Loucy (cell line): ENCODE data around the gene DUSP7.

ENCODE experiments used
- H2AFZ ChIP-seq: fragments of 200-600 bp; sonication (generic); 2 replicates; pipeline ENCODE4 v1.6.0; 2016; ENCODE audit warnings: antibody characterized with exemption, mild to moderate bottlenecking, low read length, moderate library complexity
- H3F3A ChIP-seq: fragments of 200-600 bp; 2 replicates; pipeline ENCODE4 v1.6.0; 2016; ENCODE audit warnings: antibody characterized with exemption, low read depth, mild to moderate bottlenecking
- H3K27me3 ChIP-seq: fragments of 200-600 bp; sonication (generic); 2 replicates; pipeline ENCODE4 v1.6.1; 2014; ENCODE audit warnings: low read length, mild to moderate bottlenecking; ENCODE audit not compliant: insufficient read depth, poor library complexity, severe bottlenecking
- H3K36me3 ChIP-seq: fragments of 200-600 bp; sonication (generic); 2 replicates; pipeline ENCODE4 v1.6.1; 2016; ENCODE audit warnings: low read length; ENCODE audit not compliant: insufficient read depth
- H3K4me1 ChIP-seq: fragments of 200-600 bp; sonication (generic); 2 replicates; pipeline ENCODE4 v1.5.1; 2014; ENCODE audit warnings: low read length, mild to moderate bottlenecking; ENCODE audit not compliant: insufficient read depth, poor library complexity, severe bottlenecking
- H3K4me2 ChIP-seq: fragments of 200-600 bp; sonication (generic); 2 replicates; pipeline ENCODE4 v1.6.0; 2014; ENCODE audit warnings: antibody characterized with exemption, low read length, low read depth, mild to moderate bottlenecking; ENCODE audit not compliant: poor library complexity, severe bottlenecking
- H3K4me3 ChIP-seq: fragments of 200-600 bp; sonication (generic); 2 replicates; pipeline ENCODE4 v1.5.1; 2014; ENCODE audit warnings: low read length, mild to moderate bottlenecking, mixed read lengths; ENCODE audit not compliant: poor library complexity, severe bottlenecking
- H3K79me2 ChIP-seq: fragments of 200-600 bp; sonication (generic); 2 replicates; pipeline ENCODE4 v1.6.1; 2014; ENCODE audit warnings: low read length; ENCODE audit not compliant: insufficient read depth
- H3K9ac ChIP-seq: fragments of 200-600 bp; sonication (generic); 2 replicates; pipeline ENCODE4 v1.6.0; 2014; ENCODE audit warnings: mild to moderate bottlenecking, low read depth, low read length, moderate library complexity; ENCODE audit not compliant: poor library complexity, severe bottlenecking
- H3K9me2 ChIP-seq: fragments of 200-600 bp; sonication (generic); replicated peaks from 2 replicates; pipeline ENCODE4 v1.6.1; 2016; ENCODE audit warnings: low read depth, low read length, mixed read lengths
- H3K9me3 ChIP-seq: fragments of 200-600 bp; sonication (generic); 2 replicates; pipeline ENCODE4 v1.6.1; 2014; ENCODE audit warnings: mild to moderate bottlenecking, antibody characterized with exemption, low read length, low read depth; ENCODE audit not compliant: insufficient read depth
- H4K20me1 ChIP-seq: fragments of 200-600 bp; sonication (generic); 2 replicates; pipeline ENCODE4 v1.6.0; 2014; ENCODE audit warnings: antibody characterized with exemption, low read length, mild to moderate bottlenecking; ENCODE audit not compliant: insufficient read depth, poor library complexity, severe bottlenecking
- EZH2phosphoT487 ChIP-seq: fragments of 200-600 bp; IDR thresholded peaks from 2 replicates; pipeline ENCODE4 v1.6.1; 2018; ENCODE audit warnings: antibody characterized with exemption, mild to moderate bottlenecking, moderate library complexity, borderline replicate concordance
- TF ChIP-seq, protein P1 (sequence below): fragments of 200-600 bp; sonication (generic); conservative IDR thresholded peaks from 2 replicates; pipeline ENCODE4 v1.5.1; 2014; ENCODE audit warnings: mild to moderate bottlenecking, antibody characterized with exemption, low read length

DUSP7 gene

DNA sequence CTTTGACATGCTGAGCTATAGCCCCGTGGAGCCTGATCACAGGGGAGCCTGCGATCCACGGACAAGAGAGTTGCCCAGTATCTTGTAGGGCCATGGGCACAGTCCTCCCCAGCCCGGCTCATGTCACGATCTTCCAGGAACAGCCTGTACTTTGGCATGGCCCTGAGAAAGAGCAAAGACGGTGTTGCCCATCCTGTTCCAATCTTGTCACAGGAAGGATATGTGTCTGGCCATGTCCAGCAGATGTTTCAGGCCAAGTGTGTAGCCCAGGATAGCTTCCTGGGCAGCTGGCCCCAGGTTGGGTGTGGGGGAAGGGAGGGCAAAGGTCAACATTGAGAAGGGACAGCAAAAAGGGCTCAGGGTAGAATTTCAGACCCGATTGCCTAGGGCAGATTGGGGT, 43.7 kb downstream of the DUSP7 start:
- Histone ChIP-seq H3K79me2 (no peaks in the 10 kb centered on the region), H3K4me3 (no peak overlapping the region), H4K20me1 (no peaks in the 10 kb centered on the region), H3F3A (no peaks in the 10 kb centered on the region), H3K9me2 (no peaks in the 10 kb centered on the region), H3K9me3 (no peaks in the 10 kb centered on the region), H3K4me1 (peaks cover 5% of the 10 kb centered on the region), H2AFZ (no peak overlapping the region), H3K9ac (no peak overlapping the region), H3K4me2 (no peak overlapping the region), H3K36me3 (no peaks in the 10 kb centered on the region), H3K27me3 (no peaks in the 10 kb centered on the region)
- TF ChIP-seq, protein P1, sequence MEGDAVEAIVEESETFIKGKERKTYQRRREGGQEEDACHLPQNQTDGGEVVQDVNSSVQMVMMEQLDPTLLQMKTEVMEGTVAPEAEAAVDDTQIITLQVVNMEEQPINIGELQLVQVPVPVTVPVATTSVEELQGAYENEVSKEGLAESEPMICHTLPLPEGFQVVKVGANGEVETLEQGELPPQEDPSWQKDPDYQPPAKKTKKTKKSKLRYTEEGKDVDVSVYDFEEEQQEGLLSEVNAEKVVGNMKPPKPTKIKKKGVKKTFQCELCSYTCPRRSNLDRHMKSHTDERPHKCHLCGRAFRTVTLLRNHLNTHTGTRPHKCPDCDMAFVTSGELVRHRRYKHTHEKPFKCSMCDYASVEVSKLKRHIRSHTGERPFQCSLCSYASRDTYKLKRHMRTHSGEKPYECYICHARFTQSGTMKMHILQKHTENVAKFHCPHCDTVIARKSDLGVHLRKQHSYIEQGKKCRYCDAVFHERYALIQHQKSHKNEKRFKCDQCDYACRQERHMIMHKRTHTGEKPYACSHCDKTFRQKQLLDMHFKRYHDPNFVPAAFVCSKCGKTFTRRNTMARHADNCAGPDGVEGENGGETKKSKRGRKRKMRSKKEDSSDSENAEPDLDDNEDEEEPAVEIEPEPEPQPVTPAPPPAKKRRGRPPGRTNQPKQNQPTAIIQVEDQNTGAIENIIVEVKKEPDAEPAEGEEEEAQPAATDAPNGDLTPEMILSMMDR = no peak
- no peak for TF ChIP-seq EZH2phosphoT487

DNA sequence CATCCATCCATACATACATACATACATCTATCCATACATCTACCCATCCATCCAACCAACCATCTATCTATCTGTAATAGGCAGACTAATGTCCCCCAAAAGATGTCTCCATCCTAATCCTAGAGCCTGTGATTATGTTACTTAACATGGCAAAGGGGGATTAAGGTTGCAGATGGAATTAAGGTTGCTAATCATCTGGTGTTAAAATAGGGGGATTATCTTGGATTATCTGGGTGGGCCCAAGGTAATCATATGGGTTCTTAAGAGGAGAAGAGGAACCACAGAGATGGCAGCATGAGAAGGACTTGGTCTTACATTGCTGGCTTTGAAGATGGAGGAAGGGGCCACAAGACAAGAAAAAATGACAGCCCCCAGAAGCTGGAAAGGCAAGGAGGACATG, 45.9 kb downstream of the DUSP7 start:
- no peak for TF ChIP-seq EZH2phosphoT487
- TF ChIP-seq, protein P1 = no peak
- Histone ChIP-seq H3K9me2 (no peaks in the 10 kb centered on the region), H3K9me3 (no peaks in the 10 kb centered on the region), H3K4me3 (no peak overlapping the region), H3K36me3 (no peaks in the 10 kb centered on the region), H2AFZ (no peak overlapping the region), H3K27me3 (no peaks in the 10 kb centered on the region), H3F3A (no peaks in the 10 kb centered on the region), H3K4me1 (peaks cover 14% of the 10 kb centered on the region), H4K20me1 (no peaks in the 10 kb centered on the region), H3K9ac (no peak overlapping the region), H3K4me2 (no peak overlapping the region), H3K79me2 (no peaks in the 10 kb centered on the region)

DNA sequence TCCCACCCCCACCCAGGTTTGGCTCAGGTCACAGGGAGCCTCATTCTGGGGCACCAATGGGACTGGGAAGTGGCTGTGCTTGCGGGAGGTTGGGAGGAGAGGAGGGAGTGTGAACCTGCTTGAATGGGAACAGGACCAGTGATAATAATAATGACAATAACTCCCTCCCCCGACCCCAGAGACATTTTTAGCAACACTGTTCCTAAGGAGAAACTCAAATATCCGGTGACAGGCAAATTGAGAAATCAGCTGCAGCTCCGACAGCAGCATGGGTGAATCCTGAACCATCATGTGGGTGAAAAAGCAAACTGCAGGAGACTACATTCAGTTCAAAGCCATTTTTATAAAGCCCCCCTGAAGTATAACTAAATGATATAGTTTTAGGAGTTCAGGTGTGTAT, 49.1 kb downstream of the DUSP7 start:
- no peaks in the 10 kb centered on the region for H3K9me3 ChIP-seq
- no peaks in the 10 kb centered on the region for H3F3A ChIP-seq
- H3K36me3 ChIP-seq = no peaks in the 10 kb centered on the region
- H3K4me1 ChIP-seq = peaks cover 15% of the 10 kb centered on the region
- H3K9ac ChIP-seq = no peak overlapping the region
- no peaks in the 10 kb centered on the region for H3K27me3 ChIP-seq
- no peak overlapping the region for H3K4me2 ChIP-seq
- H2AFZ ChIP-seq = no peak overlapping the region
- H3K9me2 ChIP-seq = no peaks in the 10 kb centered on the region
- no peaks in the 10 kb centered on the region for H3K79me2 ChIP-seq
- no peak overlapping the region for H3K4me3 ChIP-seq
- no peaks in the 10 kb centered on the region for H4K20me1 ChIP-seq
- TF ChIP-seq, protein P1 = no peak
- TF ChIP-seq EZH2phosphoT487 = no peak
